ENCODE measurements around the gene HAVCR1.
"Not testable (repeated sequence)": the region's sequence is repeated elsewhere in the genome, so short reads cannot be mapped to it uniquely, and the experiment has no call there.

Gene HAVCR1

DNA sequence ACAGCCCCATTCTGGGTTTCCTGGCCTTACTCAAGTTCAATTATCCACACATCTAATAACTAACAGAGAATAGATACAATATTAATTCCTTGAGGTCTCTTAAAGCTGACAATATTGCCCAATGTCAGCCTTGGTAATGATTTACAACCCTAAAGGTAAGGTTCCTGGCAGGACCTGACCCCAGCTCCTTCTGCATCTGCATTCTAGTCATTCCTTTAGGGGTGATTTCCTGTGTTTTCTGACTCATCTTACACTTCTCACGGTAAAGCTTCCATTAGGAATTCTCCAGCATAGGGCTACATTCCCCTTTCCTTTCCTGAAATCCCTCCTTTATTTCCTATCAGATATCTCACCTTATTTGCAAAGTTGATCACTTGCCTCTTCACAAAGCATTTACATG lies 9.3 kb downstream of the HAVCR1 start:
- Histone ChIP-seq H3K4me3 (IDR thresholded peaks at IDR 0.05; ENCODE audit: insufficient read depth, low read depth, low read length) (no peak overlapping the region), H3K79me2 (ENCODE audit: insufficient read depth, low read depth) (no peaks in the 10 kb centered on the region), H3K27ac (no peak overlapping the region), H3K9ac (no peak overlapping the region), H2AFZ (ENCODE audit: low read depth) (no peak overlapping the region), H3K36me3 (ENCODE audit: insufficient read depth) (no peaks in the 10 kb centered on the region), H3K4me1 (ENCODE audit: low read depth, poor library complexity, severe bottlenecking) (no peaks in the 10 kb centered on the region), H3K4me2 (no peak overlapping the region), H4K20me1 (ENCODE audit: insufficient read depth) (no peaks in the 10 kb centered on the region), H3K27me3 (ENCODE audit: insufficient read depth, low read depth) (no peaks in the 10 kb centered on the region)
- TF ChIP-seq, protein P1, sequence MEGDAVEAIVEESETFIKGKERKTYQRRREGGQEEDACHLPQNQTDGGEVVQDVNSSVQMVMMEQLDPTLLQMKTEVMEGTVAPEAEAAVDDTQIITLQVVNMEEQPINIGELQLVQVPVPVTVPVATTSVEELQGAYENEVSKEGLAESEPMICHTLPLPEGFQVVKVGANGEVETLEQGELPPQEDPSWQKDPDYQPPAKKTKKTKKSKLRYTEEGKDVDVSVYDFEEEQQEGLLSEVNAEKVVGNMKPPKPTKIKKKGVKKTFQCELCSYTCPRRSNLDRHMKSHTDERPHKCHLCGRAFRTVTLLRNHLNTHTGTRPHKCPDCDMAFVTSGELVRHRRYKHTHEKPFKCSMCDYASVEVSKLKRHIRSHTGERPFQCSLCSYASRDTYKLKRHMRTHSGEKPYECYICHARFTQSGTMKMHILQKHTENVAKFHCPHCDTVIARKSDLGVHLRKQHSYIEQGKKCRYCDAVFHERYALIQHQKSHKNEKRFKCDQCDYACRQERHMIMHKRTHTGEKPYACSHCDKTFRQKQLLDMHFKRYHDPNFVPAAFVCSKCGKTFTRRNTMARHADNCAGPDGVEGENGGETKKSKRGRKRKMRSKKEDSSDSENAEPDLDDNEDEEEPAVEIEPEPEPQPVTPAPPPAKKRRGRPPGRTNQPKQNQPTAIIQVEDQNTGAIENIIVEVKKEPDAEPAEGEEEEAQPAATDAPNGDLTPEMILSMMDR (conservative IDR thresholded peaks at IDR 0.05; ENCODE audit: low read depth, low read length): no peak

DNA sequence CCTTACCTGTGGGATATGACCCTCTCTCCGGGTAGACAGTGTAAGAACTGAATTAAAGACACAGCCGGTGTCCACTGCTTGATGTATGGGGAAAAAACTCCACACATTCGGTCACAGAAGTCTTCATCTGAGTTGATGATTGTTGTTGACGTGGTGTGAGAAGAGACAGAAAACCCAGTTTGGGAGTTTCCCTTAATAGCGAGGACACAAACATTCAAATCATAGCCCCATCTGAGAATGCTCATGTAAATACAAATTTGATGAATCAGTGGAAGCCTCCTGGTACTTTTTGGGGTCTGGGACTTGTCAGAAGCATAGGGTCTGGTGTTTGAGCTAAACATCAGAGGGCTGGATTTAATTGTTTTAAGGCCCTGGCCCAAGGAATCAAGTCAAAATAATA lies 11.0 kb downstream of the HAVCR1 start:
- Histone ChIP-seq H2AFZ (ENCODE audit: low read depth) (no peak overlapping the region), H3K4me1 (ENCODE audit: low read depth, poor library complexity, severe bottlenecking) (no peaks in the 10 kb centered on the region), H4K20me1 (ENCODE audit: insufficient read depth) (no peaks in the 10 kb centered on the region), H3K4me2 (no peak overlapping the region), H3K27ac (no peak overlapping the region), H3K79me2 (ENCODE audit: insufficient read depth, low read depth) (no peaks in the 10 kb centered on the region), H3K36me3 (ENCODE audit: insufficient read depth) (no peaks in the 10 kb centered on the region), H3K9ac (no peak overlapping the region), H3K4me3 (IDR thresholded peaks at IDR 0.05; ENCODE audit: insufficient read depth, low read depth, low read length) (no peak overlapping the region), H3K27me3 (ENCODE audit: insufficient read depth, low read depth) (no peaks in the 10 kb centered on the region)
- TF ChIP-seq, protein P1 (conservative IDR thresholded peaks at IDR 0.05; ENCODE audit: low read depth, low read length): no peak

DNA sequence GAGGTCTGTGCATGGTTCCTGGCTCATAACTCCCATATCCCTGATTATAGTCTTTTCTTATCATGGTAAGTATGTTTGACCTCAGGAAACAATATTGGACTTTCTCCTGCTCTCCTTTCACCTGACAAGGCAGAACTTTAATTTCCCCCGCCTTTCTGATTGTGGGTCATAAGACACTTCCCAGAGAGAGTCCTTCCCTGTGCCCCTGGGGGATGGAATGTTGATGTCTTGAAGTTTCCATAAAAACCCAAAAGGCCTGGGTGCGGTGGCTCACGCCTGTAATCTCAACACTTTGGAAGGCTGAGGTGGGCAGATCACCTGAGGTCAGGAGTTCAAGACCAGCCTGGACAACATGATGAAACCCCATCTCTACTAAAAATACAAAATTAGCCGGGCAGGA lies 11.9 kb downstream of the HAVCR1 start:
- not testable (repeated sequence) for H2AFZ ChIP-seq (ENCODE audit: low read depth); H3K27ac ChIP-seq; H3K27me3 ChIP-seq (ENCODE audit: insufficient read depth, low read depth); H3K4me1 ChIP-seq (ENCODE audit: low read depth, poor library complexity, severe bottlenecking); H3K9ac ChIP-seq; H3K79me2 ChIP-seq (ENCODE audit: insufficient read depth, low read depth); H3K36me3 ChIP-seq (ENCODE audit: insufficient read depth); H3K4me2 ChIP-seq; H3K4me3 ChIP-seq (IDR thresholded peaks at IDR 0.05; ENCODE audit: insufficient read depth, low read depth, low read length); H4K20me1 ChIP-seq (ENCODE audit: insufficient read depth)

DNA sequence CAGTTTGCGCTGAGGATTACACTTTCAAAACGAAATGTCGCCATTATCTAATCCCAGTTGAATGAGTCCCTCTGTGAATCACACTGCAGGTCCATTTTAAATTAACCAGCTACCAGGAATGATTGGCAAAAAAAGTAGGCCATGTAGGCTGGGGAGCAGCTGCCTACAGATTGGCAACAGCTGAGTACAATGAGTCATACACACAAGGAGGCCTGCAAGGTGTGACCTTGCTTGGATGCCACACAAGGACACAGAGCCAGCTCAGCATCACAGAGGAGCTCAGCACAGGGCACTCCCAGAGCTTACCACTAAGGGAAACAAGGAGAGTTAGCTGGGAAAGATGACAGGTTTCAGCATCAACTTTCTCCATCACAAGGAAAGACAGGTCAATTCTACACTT lies 12.9 kb downstream of the HAVCR1 start:
- Histone ChIP-seq H3K9ac (no peak overlapping the region), H3K27ac (no peak overlapping the region), H4K20me1 (ENCODE audit: insufficient read depth) (no peaks in the 10 kb centered on the region), H3K79me2 (ENCODE audit: insufficient read depth, low read depth) (no peaks in the 10 kb centered on the region), H2AFZ (ENCODE audit: low read depth) (no peak overlapping the region), H3K36me3 (ENCODE audit: insufficient read depth) (no peaks in the 10 kb centered on the region), H3K4me3 (IDR thresholded peaks at IDR 0.05; ENCODE audit: insufficient read depth, low read depth, low read length) (no peak overlapping the region), H3K4me1 (ENCODE audit: low read depth, poor library complexity, severe bottlenecking) (no peaks in the 10 kb centered on the region), H3K27me3 (ENCODE audit: insufficient read depth, low read depth) (no peaks in the 10 kb centered on the region), H3K4me2 (no peak overlapping the region)
- TF ChIP-seq, protein P1 (conservative IDR thresholded peaks at IDR 0.05; ENCODE audit: low read depth, low read length): no peak

DNA sequence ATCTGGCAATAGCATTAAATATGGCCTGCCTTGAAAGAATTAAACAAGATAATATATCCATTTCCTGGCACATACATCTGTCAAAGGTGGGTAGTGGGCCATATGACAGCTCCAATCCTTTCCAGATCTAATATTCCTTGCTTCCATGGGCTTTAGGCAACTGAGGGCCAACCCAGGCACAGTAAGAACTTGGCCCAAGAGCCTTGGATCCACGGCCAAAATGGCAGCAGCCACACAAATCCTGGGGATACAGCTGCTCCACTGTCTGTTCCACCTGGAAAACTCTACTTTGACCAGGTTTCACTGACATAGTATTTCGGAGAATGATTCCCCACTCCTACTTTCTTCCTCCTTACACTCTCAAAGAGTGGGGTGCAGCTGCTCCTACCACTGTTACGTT lies 13.3 kb downstream of the HAVCR1 start:
- Histone ChIP-seq H3K4me3 (IDR thresholded peaks at IDR 0.05; ENCODE audit: insufficient read depth, low read depth, low read length) (no peak overlapping the region), H3K4me1 (ENCODE audit: low read depth, poor library complexity, severe bottlenecking) (no peaks in the 10 kb centered on the region), H3K79me2 (ENCODE audit: insufficient read depth, low read depth) (no peaks in the 10 kb centered on the region), H3K9ac (no peak overlapping the region), H3K27me3 (ENCODE audit: insufficient read depth, low read depth) (no peaks in the 10 kb centered on the region), H3K27ac (no peak overlapping the region), H3K4me2 (no peak overlapping the region), H2AFZ (ENCODE audit: low read depth) (no peak overlapping the region), H4K20me1 (ENCODE audit: insufficient read depth) (no peaks in the 10 kb centered on the region), H3K36me3 (ENCODE audit: insufficient read depth) (no peaks in the 10 kb centered on the region)
- TF ChIP-seq, protein P1 (conservative IDR thresholded peaks at IDR 0.05; ENCODE audit: low read depth, low read length): no peak
